GM12801 (cell line): ENCODE measurements around the gene SAPCD2.

ENCODE experiments used
- CTCF ChIP-seq: IDR thresholded peaks from one replicate; pipeline ENCODE4 v1.5.1; 2011; ENCODE audit warnings: control low read depth; ENCODE audit not compliant: insufficient read length; ENCODE audit errors: extremely low read depth

Gene SAPCD2

GRCh38 chr9:137108608-137109249, 38.4 kb upstream of the SAPCD2 start:
- TF ChIP-seq CTCF = no peak

- no peak for TF ChIP-seq CTCF
These were observed 37.6 kb upstream of the SAPCD2 start for GRCh38 chr9:137107982-137108381.

GRCh38 chr9:137107312-137107921, 37.1 kb upstream of the SAPCD2 start:
- no peak for TF ChIP-seq CTCF

DNA sequence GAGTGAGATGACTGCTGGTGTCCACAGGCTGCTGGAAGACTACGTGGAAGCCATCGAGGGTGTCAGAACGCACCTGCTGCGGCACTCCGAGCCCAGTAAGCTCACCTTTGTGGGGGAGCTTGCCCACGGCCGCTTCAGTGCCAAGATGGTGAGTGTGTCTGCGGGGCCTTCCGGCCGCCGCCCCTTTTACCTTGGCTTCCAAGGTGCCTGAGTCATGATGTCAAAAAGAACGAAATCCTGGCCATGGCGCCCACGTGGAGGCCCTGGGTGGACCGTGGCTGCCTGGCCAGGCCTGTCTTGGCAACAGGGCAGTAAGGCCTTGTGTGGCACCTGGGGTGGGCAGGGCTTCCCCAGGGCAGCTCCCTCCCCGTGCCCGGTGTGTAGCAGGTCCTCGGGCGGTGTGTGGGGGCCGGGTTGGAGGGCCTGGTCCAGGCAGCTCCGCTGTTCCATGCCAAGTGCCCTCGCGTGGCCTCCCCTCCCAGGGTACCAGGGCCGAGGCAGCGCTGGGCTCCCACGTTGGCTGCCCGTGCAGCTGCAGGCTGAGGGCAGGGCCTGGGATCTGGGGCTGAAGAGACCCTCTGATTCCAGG, 36.4 kb upstream of the SAPCD2 start:
- TF ChIP-seq CTCF = no peak

DNA sequence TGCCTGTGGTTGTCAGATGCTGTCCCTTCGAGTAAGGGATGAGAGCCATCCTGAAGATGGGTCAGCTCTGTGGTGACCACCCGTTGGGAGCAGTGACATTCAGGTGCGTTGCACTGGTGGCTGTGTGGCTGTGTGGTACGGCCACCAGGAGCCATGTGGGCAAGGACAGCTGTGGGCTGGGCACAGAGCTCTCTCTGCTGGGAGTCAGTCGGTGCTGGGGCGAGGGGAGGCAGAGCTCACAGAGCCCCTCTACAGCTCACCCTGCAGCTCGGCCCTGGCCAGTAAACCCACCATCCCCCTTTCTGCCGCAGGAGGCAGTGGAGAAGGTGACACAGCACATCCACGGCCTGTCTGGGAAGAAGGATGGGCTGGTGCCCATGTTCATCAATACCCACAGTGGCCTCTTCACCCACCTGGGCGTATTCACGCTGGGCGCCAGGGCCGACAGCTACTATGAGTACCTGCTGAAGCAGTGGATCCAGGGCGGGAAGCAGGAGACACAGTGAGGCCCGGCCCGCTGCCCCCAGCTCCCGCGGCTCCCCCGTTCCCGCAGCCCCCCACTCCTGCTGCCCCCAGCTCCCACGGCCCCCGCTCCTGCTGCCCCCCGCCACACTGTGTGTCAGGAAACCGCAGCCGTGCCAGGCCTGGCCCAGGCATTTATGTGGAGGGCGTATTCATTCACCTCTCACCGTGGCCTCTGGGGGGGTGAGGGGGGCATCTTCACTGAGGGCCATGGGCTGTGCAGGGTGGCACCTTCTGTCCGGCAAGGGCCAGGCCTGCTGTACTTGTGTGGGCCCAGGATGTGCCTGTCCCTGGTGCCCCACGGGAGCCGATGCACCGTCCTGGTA, 35.7 kb upstream of the SAPCD2 start:
- no peak for TF ChIP-seq CTCF

GRCh38 chr9:137103206-137103999, 33.0 kb upstream of the SAPCD2 start:
- TF ChIP-seq CTCF = no peak
